ENCODE results near the gene FAM170B.

Gene FAM170B

DNA sequence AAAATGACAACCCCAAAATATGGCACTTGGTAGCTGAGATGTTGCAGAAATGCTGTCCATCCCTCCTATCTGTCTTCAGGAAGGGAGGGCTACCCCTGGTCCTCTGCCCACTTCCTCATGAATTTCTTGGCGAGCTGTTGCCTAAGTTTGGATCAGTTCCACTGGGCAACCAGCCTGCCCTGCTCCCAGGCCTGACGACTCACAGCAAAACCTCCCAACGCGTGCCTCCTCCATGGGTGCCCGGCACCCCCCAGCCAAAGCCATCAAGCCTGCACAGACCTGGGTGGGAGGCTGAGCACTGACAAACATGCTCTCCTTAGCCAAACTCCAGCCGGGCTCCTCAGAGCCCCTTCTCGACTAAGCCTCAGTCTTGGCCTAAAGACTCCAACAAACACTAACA lies 27.4 kb downstream of the FAM170B start:
- DNase-seq (ENCODE audit: low read depth) = no peak

DNA sequence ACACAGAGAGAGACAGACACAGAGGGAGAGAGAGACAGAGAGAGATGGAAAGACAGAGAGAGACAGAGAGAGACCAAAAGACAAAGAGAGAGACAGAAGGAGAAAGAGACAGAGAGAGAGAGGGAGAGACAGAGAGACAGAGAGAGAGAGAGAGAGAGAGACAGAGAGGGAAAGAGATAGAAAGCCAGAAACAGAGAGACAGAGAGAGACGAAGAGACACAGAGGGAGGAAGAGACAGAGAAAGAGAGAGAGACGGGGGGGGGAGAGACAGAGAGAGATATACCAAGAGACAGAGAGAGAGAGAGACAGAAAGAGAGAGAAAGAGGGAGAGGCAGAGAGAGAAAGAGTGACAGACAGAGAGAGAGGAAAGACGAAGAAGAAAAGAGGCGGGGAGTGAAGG lies 28.7 kb downstream of the FAM170B start:
- no peak for DNase-seq (ENCODE audit: low read depth)

DNA sequence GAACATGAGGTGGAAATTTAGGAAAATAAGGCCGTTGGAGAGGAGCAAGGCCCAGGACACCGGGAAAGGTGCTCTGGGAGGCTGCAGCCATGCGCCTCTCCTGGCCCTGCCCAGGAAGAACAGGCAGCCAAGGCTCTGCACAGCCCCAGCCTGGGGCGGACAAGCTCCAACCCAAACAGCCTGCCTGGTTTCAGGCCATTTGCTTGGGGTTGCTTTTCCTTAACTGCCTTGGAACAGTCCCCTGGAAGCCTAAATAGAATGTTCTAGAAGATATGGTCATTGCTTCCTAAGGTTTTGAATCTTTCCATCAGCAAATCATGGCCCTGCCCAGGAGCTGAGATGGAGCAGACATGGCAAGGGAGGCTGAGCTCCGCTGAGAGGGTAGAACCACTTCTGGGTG lies 29.5 kb downstream of the FAM170B start:
- no peak for DNase-seq (ENCODE audit: low read depth)

DNA sequence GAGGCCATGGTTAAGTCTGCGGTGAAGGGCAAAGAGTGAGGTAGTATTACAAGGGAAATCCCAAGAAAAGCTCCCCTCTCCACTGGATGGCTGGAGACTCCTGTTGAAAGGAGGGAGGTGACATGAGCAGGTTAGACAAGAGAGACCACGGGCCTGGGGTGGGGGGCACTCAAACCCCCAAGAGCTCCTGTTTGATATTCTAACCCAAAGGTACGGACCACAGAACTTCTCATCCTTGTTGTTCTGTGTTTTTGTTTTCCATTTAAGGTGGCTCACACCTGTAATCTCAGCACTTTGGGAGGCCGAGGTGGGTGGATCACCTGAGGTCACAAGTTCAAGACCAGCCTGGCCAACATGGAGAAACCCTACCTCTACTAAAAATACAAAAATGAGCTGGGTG lies 30.1 kb downstream of the FAM170B start:
- no peak for DNase-seq (ENCODE audit: low read depth)

DNA sequence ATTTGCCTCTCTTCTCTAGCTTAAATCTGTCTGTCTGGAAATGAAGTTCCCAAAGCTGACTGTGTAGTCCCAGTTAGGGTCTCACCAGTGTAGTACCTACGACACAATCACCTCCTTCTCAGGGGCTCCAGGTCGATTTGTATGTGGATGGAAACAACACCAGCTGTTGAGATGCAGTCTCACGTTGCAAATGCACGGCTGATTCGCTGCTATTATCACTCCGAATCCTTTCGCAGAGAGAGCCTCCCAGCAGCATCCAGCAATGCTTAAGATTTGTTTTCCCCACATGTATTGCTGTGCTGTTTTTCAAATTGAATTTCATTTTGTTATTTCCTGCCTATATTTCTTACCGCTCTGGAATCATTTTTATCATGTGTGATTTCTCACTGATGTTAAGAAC lies 34.8 kb downstream of the FAM170B start:
- DNase-seq (ENCODE audit: low read depth) = no peak

DNA sequence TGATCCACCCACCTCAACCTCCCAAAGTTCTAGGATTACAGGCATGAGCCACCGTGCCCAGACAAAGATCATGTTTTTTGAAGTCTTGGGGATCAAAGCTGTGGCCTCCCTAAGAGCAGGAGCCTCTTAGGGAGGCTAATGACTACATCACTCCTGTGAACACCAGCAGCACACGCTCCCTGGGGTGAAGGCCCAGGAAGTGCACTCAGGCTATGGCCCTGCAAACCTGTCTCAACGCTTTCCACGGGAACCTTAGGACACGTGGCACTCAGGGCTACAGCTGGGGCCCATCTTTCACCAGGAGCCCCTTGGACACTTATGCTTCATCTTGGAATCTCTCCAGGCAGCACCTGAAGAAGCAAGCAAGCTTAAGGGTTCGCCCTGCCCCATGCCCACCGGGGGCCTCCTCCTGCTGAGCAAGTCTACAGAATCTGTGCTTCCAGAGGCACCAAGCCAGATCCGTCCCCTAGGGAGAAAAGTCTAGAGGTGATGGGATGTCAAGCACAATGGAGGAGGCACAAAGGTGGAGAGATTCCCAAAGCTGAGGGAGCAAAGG lies 36.9 kb downstream of the FAM170B start:
- no peak for DNase-seq (ENCODE audit: low read depth)

DNA sequence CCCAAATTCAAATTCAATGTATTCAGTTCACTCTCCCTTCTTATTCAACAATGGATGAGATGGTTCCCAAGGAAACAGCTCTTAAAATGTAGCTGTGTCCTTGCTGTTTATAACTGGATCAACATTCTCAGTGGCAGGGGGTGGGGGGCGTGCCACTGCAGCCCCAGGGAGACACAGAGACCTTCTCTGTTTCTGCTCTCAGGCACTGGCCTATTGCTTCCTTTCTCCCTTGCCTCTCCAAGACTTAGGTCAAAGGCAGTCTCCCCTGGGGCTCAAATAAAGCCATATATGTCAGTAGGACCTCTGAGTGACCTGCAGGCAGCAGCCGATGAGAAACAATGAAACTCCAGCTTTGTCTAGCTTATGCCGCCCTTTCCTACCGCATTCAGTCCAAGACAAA lies 39.2 kb downstream of the FAM170B start:
- DNase-seq (ENCODE audit: low read depth) = no peak

DNA sequence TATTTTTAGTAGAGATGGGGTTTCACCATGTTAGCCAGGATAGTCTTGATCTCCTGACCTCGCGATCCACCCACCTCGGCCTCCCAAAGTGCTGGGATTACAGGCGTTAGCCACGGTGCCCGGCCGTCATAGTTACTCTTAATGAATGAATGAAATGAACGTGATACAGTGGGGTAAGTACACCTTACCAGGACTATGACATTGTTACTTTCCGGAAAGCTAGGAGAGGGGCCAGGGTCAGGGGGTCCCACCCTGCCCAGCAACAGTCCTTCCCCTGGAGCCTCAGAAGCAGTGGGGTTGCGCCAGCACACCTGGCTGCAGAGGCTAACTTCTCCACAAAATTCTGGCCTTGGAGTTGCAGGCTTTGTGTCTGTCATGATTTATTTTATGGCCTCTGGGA lies 39.9 kb downstream of the FAM170B start:
- no peak for DNase-seq (ENCODE audit: low read depth)

DNA sequence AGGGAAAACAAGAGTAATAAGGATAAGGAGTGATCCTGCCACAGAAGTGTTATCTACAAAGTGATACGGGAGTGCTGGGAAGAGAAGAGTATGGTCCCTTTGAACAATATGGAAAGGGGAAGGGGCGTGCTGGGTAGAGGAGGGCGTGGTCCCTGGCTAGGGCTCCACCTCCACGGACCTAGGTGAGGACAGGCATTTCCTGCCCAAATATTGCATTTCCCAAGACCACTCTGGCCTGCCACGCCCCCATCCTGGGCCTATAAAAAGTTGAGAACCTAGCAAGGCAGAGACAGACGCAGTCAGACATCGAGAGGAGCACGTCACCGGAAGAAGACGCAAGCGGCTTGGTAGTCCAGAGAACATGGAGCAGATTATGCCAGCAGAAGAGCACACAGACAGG lies 41.3 kb downstream of the FAM170B start:
- DNase-seq (ENCODE audit: low read depth) = no peak

DNA sequence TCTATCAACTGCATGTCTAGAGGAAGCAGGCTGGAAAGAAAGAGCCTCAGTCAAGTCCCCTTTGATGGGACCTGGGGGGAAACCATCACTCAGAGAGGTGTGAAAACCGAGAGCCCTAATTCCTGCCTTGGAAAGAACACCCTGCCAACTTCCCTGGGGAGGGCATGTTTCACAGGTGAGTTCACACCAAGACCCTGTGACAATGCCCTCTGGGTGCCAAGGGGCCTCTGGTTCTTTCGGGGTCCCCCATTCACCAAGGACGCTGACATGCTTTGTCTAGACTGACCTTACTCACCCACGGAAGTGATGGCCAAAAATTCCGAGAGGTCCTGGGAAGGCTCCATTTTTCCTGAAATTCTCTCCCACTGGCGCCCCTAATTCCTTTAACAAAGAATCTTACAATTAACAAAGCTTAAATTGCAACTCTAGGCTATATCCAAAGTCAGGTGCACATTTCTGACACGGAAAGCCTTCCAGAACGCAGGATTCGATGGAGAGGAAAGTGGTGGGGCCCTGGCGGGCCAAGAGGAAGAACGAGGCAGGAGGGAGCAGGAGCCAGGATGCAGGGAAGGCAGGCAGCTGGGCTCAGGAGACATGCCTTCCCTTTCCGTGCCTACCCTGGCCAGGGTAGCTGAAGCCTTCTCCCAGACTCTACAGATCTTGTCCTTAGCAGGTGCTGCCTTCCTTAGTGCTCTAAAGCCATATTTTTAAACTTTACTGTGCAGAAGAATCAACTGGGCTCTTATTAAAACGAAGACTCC lies 42.2 kb downstream of the FAM170B start:
- DNase-seq (ENCODE audit: low read depth) = no peak

DNA sequence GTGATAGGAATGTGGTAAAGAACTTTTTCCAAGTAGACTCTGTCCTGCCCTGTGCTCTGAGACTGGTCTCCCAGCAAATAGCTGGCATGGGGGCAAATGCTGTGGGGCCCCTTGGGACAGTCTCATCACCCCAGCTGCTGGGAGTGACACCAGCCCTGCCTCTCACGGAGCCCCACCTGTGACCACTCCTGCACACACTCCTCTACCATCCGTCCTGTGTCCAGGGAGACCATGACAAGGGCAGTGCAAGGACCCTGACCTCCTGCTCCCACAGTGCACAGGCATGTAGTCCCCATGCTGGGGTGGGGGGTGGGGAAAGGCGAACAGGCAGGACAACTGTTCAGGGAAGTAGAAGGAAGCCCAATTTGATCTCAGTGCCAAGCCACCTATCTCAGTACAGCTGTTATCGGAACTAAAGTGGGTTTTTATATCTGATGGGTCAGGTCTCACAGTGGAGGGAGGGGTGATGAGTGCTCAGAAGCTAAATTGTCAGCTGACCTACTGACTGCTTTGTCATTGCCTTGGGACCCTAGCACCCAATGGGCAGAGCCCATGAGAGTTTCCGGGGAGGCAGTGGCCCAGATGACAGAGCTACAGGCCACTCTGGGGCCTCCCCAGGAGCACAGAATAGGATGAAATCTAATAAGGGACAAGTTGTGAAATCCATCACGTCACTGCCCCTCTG lies 43.0 kb downstream of the FAM170B start:
- no peak for DNase-seq (ENCODE audit: low read depth)

DNA sequence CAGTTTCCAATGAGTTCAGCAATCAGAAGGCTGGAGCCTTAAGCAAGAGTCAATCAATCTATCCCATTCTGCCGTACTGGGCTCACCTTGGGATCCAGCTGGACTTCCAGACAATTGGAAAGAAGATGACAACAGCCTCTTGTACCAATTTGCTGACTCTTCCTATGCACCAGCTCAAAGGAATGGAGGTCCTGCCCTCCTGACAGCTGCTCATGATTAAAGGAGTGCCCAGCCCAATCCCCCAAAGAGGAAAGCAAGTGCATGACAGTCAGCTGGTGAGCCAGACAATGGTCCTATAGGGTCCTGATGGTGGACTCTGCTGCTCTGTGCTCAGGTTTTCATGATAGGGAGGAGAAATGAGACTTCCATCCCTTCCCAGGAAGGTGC lies 43.6 kb downstream of the FAM170B start:
- DNase-seq (ENCODE audit: low read depth) = no peak

DNA sequence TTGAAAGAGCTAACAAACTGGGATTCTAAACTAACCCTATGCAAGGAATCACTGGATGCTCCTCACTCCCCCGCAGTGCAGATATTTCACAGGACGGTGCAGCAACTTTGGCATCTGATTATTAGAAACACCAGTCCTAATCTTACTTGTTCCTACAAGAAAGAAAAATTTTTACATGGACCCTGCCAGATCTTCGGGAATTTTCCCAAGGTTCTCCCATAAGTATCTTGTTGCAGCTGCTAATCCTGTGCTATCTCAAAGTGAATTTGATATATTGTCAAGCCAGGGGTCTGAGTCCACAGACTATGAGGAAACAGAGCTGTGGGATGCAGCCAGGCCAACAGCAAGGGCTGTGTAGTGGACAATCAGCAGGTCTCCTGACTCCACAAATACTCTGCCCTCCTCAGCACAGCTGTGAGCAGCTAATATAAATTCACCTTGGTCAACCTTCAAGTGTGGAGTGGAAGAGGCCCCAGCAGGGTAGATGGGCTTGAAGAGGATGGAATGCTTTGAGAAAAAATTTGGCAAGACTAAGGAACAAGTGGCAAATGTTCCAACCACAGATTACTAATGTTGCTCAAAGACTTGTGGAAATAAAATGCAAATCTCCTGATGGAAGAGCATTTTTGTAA lies 44.1 kb downstream of the FAM170B start:
- DNase-seq (ENCODE audit: low read depth) = no peak

DNA sequence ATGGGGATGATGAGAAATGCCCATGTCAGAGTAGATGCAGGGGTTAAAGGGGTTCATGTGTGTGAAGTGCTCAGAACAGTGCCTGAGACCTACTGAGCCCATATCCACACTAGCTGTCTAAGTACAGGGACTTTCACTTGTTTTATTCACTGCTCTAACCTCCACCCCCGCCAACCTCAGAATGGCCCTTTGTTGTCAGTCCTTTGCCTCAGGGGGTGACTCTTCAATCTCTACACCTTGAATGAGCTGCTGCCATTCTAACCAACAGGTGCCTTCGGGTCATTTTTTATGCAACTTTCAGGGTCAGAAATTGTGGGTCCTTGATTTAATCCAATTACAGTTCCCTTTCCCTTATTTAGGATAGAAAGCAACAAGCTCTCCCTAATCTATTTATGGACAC lies 44.7 kb downstream of the FAM170B start:
- DNase-seq (ENCODE audit: low read depth) = no peak

DNA sequence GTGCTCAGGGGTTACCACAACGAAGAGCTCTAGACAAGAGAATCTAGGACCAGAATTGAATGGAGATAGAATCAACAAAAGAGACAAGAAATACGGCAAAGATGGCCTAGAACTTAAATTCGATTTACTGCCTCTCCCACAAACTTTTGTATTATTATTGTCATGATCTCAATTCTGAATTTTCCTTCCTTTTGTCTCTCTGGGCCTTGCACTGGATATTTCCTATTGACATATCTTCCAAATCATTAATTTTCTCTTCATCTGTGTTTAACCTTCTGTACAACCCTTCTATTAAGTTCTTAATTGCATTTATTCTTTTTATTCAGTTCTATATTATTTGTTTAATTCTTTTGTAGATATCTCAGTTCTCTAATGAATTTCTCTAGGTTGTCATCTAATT lies 46.9 kb downstream of the FAM170B start:
- DNase-seq (ENCODE audit: low read depth) = no peak

DNA sequence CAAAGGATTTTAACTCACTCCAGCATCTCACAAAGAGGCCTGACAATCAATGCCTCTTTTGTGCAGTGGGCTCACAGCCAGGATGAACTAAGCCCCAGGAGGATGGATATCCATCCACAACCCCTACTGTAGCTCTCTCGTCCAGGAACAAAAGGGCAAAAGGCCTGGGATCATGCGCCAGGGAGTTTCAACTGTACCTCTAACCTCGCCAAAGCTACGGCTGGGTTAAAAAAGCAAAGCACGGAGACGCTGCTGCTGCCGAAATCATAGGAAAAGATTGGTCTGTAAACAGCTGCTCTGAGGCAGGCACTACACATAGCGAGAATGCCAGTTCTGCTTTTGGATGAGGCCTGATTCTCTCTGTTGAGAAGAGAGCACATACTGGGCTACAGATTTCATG lies 50.6 kb downstream of the FAM170B start:
- DNase-seq (ENCODE audit: low read depth) = no peak

DNA sequence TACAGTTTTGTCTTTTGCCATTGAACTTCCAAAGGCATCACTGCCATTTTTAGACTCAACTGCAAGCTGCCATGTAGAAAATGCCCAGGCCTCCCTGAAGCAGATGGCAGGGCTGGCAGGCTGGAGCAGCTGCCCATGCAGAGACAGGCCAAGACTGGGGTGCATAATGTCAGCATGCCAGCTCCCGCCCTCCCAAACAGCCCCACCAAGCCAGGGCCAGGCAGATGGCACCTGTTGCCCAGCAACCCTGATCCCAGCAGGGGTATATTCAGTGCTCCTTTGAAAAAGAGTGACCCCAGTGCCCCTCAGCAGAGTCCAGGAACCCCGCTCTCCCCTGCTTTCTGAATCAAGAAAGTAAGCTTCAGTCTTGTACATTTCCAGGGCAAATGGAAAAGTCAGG lies 51.1 kb downstream of the FAM170B start:
- DNase-seq (ENCODE audit: low read depth) = no peak

DNA sequence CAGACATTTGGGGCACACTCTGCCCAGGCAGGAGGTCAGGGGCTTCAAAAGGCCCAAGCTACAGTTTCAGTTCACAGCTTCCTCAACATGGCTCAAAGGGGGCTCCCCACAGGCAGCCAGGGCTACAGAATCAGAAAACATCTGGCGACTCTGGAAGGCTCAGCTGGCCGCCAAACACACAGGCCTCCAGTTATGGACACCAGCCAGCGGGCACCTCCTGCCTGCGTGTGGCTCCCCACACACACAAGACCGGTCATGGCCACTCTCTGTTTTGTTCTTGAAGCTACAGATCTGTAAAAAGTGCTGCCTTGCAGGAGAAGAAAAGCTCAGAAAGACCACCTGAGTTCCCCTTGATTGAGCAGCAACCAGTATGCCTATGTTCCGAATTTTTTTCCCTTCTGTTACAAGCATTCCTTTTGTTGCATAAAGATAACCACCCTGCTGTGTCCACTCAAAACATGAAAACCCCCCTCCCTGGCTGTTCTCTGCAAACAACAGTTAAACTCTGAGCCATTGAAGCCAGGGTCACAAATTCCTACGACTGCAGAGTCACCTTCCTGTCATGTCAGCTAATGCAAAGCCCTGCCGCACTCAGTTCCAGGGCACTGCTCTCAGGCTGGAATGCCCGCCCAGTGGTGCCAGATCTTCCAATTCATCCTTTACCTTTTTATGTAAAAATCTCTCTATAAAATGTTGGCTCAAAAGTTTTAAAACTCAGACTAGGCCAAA lies 52.1 kb downstream of the FAM170B start:
- DNase-seq (ENCODE audit: low read depth) = no peak
